ENCODE measurements around the gene IFI44.

IFI44 gene, protein sequence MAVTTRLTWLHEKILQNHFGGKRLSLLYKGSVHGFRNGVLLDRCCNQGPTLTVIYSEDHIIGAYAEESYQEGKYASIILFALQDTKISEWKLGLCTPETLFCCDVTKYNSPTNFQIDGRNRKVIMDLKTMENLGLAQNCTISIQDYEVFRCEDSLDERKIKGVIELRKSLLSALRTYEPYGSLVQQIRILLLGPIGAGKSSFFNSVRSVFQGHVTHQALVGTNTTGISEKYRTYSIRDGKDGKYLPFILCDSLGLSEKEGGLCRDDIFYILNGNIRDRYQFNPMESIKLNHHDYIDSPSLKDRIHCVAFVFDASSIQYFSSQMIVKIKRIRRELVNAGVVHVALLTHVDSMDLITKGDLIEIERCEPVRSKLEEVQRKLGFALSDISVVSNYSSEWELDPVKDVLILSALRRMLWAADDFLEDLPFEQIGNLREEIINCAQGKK

DNA sequence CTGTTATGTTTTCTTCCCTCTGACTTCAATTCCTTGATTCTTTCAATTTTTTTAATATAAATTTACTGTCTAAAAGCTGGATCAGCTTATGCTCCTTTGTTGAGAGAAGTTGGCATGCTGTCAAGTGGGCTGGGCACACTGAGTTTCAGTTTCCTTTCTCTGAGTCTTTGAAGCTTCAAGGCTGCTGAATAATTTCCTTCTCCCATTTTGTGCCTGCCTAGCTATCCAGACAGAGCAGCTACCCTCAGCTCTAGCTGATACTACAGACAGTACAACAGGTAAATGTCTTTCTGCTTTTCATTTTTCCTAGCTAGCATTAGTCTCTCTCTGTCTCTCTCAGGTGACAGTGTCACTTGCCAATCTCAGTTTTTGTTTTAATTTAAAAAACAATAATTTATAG lies at the start of gene IFI44:
Gene IFI44 (plus strand): TSS at position 204 of the 400 bp plus-strand sequence. CDS start 365 bp downstream, outside the sequence.
- H3K4me3 ChIP-seq (ENCODE audit: low read length): peak within 1 kb of the TSS; percentile 57
- H3K27ac ChIP-seq (ENCODE audit: low read depth, low read length): no peak within 1 kb of the TSS
- no peaks in the 10 kb centered on the region for H3K27me3 ChIP-seq (ENCODE audit: control insufficient read depth, insufficient read depth, low read length)
- peaks cover 2% of the 10 kb centered on the region for H3K4me1 ChIP-seq (ENCODE audit: control insufficient read depth, insufficient read depth, low read length)
- no peaks in the 10 kb centered on the region for H3K36me3 ChIP-seq (ENCODE audit: control insufficient read depth, insufficient read depth, low read length)
- H3K9ac ChIP-seq (ENCODE audit: low read length): no peak within 1 kb of the TSS

DNA sequence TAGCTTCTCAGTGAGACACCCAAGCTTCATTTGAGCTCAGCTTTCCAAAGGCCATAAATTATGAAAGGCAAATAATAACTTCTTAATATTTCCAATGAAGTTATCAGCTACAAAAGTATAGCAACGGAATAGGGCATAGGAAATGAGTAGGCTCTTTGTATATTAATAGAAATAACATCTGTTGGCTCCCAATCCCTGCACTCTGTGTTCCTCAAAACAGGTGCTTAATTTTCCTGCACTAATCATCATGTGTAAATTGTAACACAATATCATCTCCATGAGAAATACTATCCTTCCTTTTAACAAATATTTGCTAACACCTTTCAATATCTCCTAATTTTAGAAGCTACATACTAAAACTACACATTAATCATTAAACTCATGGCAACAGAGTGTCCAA lies 48.6 kb upstream of the IFI44 start:
- H3K4me3 ChIP-seq (ENCODE audit: low read length): no peak overlapping the region
- no peaks in the 10 kb centered on the region for H3K36me3 ChIP-seq (ENCODE audit: control insufficient read depth, insufficient read depth, low read length)
- H3K4me1 ChIP-seq (ENCODE audit: control insufficient read depth, insufficient read depth, low read length): no peaks in the 10 kb centered on the region
- no peak overlapping the region for H3K9ac ChIP-seq (ENCODE audit: low read length)
- H3K27ac ChIP-seq (ENCODE audit: low read depth, low read length): no peak overlapping the region
- no peaks in the 10 kb centered on the region for H3K27me3 ChIP-seq (ENCODE audit: control insufficient read depth, insufficient read depth, low read length)

DNA sequence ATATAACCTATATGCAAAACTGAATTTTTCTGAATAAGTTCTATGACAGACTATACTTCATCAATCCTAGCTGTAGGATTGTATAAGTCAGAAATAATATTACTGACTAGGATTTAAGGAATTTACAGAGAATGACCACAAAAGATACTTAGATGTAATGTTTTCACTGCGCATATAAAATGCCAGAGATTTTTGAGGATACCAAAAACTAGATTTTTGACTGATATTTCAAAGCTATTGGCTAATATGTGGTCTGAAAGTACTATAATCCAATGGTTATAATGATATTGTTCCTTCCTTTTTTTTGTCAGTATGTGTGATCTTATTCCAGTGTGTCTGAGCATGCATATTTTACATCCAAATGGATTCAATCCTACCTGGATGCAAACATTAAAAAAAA lies 46.4 kb upstream of the IFI44 start:
- Histone ChIP-seq H3K27ac (ENCODE audit: low read depth, low read length) (no peak overlapping the region), H3K9ac (ENCODE audit: low read length) (no peak overlapping the region), H3K4me3 (ENCODE audit: low read length) (no peak overlapping the region), H3K4me1 (ENCODE audit: control insufficient read depth, insufficient read depth, low read length) (no peaks in the 10 kb centered on the region), H3K27me3 (ENCODE audit: control insufficient read depth, insufficient read depth, low read length) (no peaks in the 10 kb centered on the region), H3K36me3 (ENCODE audit: control insufficient read depth, insufficient read depth, low read length) (no peaks in the 10 kb centered on the region)

DNA sequence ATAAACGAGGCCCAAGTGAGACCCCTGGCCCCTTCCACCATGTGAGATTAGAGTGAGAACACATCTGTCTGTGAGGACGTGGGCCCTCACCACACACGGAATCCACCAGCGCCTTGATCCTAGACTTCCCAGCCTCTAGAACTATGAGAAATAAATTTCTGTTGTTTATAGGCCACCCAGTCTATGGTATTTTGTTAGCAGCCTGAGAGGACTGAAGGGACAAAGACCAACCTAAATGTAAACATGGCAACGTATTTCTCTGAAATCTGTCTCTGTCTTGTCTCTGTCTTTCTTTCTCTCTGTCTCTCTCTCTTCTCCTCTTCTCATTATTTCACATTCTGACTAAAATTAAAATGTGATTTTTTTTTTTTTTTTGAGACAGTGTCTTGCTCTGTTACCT lies 45.0 kb upstream of the IFI44 start:
- Histone ChIP-seq H3K27ac (ENCODE audit: low read depth, low read length) (no peak overlapping the region), H3K27me3 (ENCODE audit: control insufficient read depth, insufficient read depth, low read length) (no peaks in the 10 kb centered on the region), H3K9ac (ENCODE audit: low read length) (no peak overlapping the region), H3K36me3 (ENCODE audit: control insufficient read depth, insufficient read depth, low read length) (no peaks in the 10 kb centered on the region), H3K4me1 (ENCODE audit: control insufficient read depth, insufficient read depth, low read length) (no peaks in the 10 kb centered on the region), H3K4me3 (ENCODE audit: low read length) (no peak overlapping the region)

DNA sequence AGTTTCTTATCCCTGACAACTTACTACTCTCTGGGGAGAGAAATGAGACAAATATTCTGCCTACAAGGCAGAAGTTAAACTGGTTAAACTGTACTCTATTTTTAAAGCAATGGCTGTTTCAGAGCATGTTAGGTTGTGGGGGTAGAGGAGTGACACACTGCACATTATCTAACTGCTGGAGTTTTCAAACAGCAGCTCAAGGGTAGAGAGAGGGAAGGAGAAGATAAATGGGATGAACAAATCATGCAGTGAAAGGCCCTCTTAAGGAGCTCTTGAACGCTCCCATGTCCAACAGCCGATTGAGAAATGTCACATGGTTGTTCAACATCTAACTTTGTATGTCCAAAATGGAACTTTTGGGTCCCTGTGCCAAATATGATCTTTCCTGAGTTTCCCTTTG lies 43.4 kb upstream of the IFI44 start:
- Histone ChIP-seq H3K4me1 (ENCODE audit: control insufficient read depth, insufficient read depth, low read length) (no peaks in the 10 kb centered on the region), H3K27ac (ENCODE audit: low read depth, low read length) (no peak overlapping the region), H3K36me3 (ENCODE audit: control insufficient read depth, insufficient read depth, low read length) (no peaks in the 10 kb centered on the region), H3K9ac (ENCODE audit: low read length) (no peak overlapping the region), H3K4me3 (ENCODE audit: low read length) (no peak overlapping the region), H3K27me3 (ENCODE audit: control insufficient read depth, insufficient read depth, low read length) (no peaks in the 10 kb centered on the region)

DNA sequence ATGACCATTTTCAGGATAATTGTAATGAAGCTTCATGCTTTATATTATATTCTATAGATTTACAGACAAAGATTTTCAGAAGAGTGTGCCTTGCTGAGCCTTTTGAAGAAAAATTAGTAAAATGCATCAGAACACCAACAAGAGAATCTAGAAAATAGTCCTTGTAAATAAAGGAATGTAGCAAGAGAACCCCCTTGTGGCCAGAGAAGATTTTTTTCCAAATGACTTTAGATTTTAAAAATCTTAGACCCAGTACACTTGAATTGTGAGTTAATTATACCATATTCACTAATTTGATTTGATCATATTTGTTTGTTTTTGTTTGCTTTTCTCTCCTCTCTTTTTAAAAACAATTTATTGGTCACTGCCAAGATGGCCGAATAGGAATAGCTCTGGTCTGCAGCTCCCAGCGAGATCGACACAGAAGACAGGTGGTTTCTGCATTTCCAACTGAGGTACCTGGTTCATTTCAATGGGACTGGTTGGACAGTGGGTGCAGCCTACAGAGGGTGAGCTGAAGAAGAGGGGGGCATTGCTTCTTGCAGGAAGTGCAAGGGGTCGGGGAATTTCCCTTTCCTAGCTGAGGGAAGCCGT lies 42.2 kb upstream of the IFI44 start:
- Histone ChIP-seq H3K27ac (ENCODE audit: low read depth, low read length) (no peak overlapping the region), H3K9ac (ENCODE audit: low read length) (no peak overlapping the region), H3K36me3 (ENCODE audit: control insufficient read depth, insufficient read depth, low read length) (no peaks in the 10 kb centered on the region), H3K4me1 (ENCODE audit: control insufficient read depth, insufficient read depth, low read length) (no peaks in the 10 kb centered on the region), H3K27me3 (ENCODE audit: control insufficient read depth, insufficient read depth, low read length) (no peaks in the 10 kb centered on the region), H3K4me3 (ENCODE audit: low read length) (no peak overlapping the region)

DNA sequence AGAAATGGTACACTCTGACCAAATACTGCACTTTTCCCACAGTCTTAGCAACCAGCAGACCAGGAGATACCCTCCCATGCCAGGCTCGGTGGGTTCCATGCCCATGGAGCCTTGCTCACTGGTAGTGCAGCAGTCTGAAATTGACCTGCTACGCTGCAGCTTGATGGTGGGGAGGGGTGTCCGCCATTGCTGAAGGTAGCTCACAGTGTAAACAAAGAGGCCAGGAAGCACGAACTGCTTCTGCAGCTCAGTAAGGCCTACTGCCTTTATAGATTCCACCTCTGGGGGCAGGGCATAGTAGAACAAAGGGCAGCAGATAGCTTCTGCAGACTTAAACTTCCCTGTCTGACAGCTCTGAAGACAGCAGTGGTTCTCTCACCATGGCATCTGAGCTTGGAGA lies 41.7 kb upstream of the IFI44 start:
- no peak overlapping the region for H3K4me3 ChIP-seq (ENCODE audit: low read length)
- no peaks in the 10 kb centered on the region for H3K4me1 ChIP-seq (ENCODE audit: control insufficient read depth, insufficient read depth, low read length)
- no peak overlapping the region for H3K27ac ChIP-seq (ENCODE audit: low read depth, low read length)
- H3K36me3 ChIP-seq (ENCODE audit: control insufficient read depth, insufficient read depth, low read length): no peaks in the 10 kb centered on the region
- no peaks in the 10 kb centered on the region for H3K27me3 ChIP-seq (ENCODE audit: control insufficient read depth, insufficient read depth, low read length)
- H3K9ac ChIP-seq (ENCODE audit: low read length): no peak overlapping the region

DNA sequence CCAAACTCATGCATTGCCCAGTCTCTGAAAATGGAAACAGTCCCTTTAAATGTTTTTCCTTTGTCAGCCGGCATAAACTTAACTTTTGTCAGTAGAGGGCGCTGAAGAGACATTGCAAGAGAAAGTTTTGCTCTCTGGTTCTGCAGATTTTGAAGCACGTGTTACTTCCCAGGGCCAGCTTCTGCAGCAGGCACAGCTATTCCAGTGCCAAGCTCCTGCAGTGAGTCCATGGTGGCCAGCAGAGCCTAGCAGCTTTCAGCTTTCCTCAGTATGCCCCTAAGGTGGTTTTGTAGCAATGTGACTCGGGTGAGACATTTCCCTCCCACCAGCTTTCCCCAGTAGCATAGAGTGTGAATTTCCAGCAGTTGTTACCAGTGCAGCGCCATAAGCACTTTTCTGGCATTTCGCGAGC lies 32.0 kb upstream of the IFI44 start:
- H3K4me3 ChIP-seq (ENCODE audit: low read length): no peak overlapping the region

DNA sequence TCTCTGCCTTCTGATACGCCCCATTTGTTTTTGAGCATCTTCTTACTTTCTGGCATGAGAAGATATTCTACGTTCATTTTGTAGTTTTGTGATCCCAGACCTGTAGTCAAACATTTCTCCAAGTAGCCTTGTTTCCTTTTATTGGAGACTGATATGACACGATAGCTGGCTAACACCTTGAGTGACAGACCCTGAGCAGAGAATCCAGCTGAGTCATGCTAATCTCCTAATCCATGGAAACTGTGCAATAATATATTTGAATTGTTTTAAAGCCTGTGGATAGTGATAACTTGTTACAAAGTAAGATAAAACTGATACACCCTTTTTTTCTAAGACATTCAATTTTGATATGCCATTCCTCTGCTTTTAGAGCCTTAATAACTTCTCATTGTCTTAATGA lies 30.6 kb upstream of the IFI44 start:
- Histone ChIP-seq H3K36me3 (ENCODE audit: control insufficient read depth, insufficient read depth, low read length) (no peaks in the 10 kb centered on the region), H3K9ac (ENCODE audit: low read length) (no peak overlapping the region), H3K27me3 (ENCODE audit: control insufficient read depth, insufficient read depth, low read length) (no peaks in the 10 kb centered on the region), H3K4me3 (ENCODE audit: low read length) (peak overlapping the region; percentile 57), H3K4me1 (ENCODE audit: control insufficient read depth, insufficient read depth, low read length) (peaks cover 7% of the 10 kb centered on the region), H3K27ac (ENCODE audit: low read depth, low read length) (peak overlapping the region; percentile 65)

More for the DNA sequence above, 32.0 kb upstream of the IFI44 start:
- H3K4me1 ChIP-seq (ENCODE audit: control insufficient read depth, insufficient read depth, low read length): peaks cover 7% of the 10 kb centered on the region
- H3K27me3 ChIP-seq (ENCODE audit: control insufficient read depth, insufficient read depth, low read length): no peaks in the 10 kb centered on the region
- no peak overlapping the region for H3K27ac ChIP-seq (ENCODE audit: low read depth, low read length)
- H3K36me3 ChIP-seq (ENCODE audit: control insufficient read depth, insufficient read depth, low read length): no peaks in the 10 kb centered on the region
- H3K9ac ChIP-seq (ENCODE audit: low read length): no peak overlapping the region

DNA sequence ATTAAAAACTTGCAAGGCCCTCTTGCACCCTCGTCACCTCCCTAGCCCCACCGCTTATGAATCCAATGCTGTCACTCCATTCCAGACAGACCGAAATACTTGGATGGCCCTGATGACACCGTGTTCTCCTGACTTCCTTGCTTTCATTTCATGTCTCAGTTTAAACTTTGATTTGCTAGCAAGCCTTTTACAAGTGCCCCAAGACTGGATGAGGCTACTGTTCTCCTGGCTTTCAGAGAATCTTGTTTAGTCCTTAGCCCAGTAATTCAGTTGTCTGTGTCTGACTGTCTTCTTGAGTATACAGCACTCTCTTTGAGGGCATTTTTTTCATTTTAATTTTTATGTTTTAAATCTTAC lies 30.2 kb upstream of the IFI44 start:
- H3K36me3 ChIP-seq (ENCODE audit: control insufficient read depth, insufficient read depth, low read length): no peaks in the 10 kb centered on the region
- H3K4me3 ChIP-seq (ENCODE audit: low read length): peak overlapping the region; percentile 57
- H3K4me1 ChIP-seq (ENCODE audit: control insufficient read depth, insufficient read depth, low read length): peaks cover 7% of the 10 kb centered on the region
- H3K27me3 ChIP-seq (ENCODE audit: control insufficient read depth, insufficient read depth, low read length): no peaks in the 10 kb centered on the region
- no peak overlapping the region for H3K9ac ChIP-seq (ENCODE audit: low read length)
- H3K27ac ChIP-seq (ENCODE audit: low read depth, low read length): peak overlapping the region; percentile 65

DNA sequence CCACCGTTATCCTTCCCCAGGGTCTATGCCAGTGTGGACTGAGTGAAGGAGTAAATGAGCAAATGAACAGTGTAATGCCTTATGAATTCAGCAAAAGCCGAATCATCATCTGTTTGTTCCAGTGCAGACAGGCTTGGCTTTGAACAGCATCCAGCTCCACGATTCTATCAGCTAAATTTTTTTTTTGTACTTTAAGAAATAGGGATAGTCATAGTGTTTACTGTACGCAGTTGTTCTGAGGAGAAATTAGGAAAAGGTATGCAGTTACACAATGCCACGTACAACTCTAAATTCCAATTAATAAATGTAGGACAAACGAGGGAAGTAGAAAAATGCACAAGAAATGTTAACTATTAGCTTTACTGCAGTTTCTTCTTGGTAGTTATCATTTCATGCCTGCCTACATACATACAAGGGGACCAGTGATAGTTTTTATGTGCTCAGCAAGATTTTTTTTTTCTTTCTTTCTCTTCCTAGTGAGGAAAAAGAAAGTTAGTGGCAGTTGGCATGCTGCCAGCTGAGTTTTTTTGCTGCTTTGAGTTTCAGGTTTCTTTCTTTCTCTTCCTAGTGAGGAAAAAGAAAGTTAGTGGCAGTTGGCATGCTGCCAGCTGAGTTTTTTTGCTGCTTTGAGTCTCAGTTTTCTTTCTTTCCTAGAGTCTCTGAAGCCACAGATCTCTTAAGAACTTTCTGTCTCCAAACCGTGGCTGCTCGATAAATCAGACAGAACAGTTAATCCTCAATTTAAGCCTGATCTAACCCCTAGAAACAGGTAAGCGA lies 29.6 kb upstream of the IFI44 start, which contains the start of gene IFI44L:
Gene IFI44L (plus strand): TSS at position 646 of the 777 bp plus-strand sequence. CDS start 7,468 bp downstream, outside the sequence.
- Histone ChIP-seq H3K4me1 (ENCODE audit: control insufficient read depth, insufficient read depth, low read length) (peaks cover 7% of the 10 kb centered on the region), H3K9ac (ENCODE audit: low read length) (no peak within 1 kb of the TSS), H3K36me3 (ENCODE audit: control insufficient read depth, insufficient read depth, low read length) (no peaks in the 10 kb centered on the region), H3K4me3 (ENCODE audit: low read length) (peak within 1 kb of the TSS; percentile 57), H3K27me3 (ENCODE audit: control insufficient read depth, insufficient read depth, low read length) (no peaks in the 10 kb centered on the region), H3K27ac (ENCODE audit: low read depth, low read length) (peak within 1 kb of the TSS; percentile 65)

DNA sequence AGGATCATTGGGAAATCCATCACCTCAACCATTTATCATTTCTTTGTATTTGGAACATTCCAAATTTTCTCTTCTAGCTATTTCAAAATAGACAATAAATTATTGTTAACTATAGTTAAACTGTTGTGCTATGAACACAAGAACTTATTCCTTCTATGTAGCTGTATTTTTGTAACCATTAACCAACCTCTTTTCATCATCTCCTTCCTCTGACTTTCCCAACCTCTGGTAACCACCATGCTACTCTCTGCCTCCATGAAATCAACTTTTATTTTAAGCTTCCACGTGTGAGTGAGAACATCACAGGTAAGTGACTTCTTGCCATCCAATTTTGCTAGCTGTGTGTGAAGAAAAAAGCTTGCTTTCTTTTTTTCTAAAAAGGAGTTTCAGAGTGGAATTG lies 29.0 kb upstream of the IFI44 start:
- Histone ChIP-seq H3K4me3 (ENCODE audit: low read length) (peak overlapping the region; percentile 57), H3K27me3 (ENCODE audit: control insufficient read depth, insufficient read depth, low read length) (no peaks in the 10 kb centered on the region), H3K4me1 (ENCODE audit: control insufficient read depth, insufficient read depth, low read length) (peaks cover 7% of the 10 kb centered on the region), H3K27ac (ENCODE audit: low read depth, low read length) (peak overlapping the region; percentile 65), H3K9ac (ENCODE audit: low read length) (no peak overlapping the region), H3K36me3 (ENCODE audit: control insufficient read depth, insufficient read depth, low read length) (no peaks in the 10 kb centered on the region)

Data from rectal smooth muscle tissue (tissue), 1 donor.